Measurements from ENCODE around the gene ZNF511.

ZNF511 gene

GRCh38 chr10:133274751-133275683 lies 33.7 kb upstream of the ZNF511 start:
- no peak for DNase-seq

GRCh38 chr10:133275684-133276092 lies 33.0 kb upstream of the ZNF511 start:
- no peak for DNase-seq

GRCh38 chr10:133276100-133276434 lies 32.6 kb upstream of the ZNF511 start:
- DNase-seq = no peak

- DNase-seq = no peak
Measured at GRCh38 chr10:133276435-133277201, 32.1 kb upstream of the ZNF511 start, which contains the start of gene ADAM8. Gene ADAM8, minus strand, starts transcription at chr10:133276868. Its CDS starts 51 bp downstream, at chr10:133276817.

GRCh38 chr10:133277277-133277992 lies 31.3 kb upstream of the ZNF511 start:
- DNase-seq = no peak

GRCh38 chr10:133277993-133278576 lies 30.6 kb upstream of the ZNF511 start:
- DNase-seq = no peak

- peak; percentile 57 for DNase-seq
Measured at GRCh38 chr10:133278577-133279265, 30.0 kb upstream of the ZNF511 start.

- no peak for DNase-seq
Measured at GRCh38 chr10:133279326-133280226, 29.1 kb upstream of the ZNF511 start.

- DNase-seq = no peak
Measured at GRCh38 chr10:133280391-133281059, 28.2 kb upstream of the ZNF511 start.

- no peak for DNase-seq
Measured at GRCh38 chr10:133281084-133281483, 27.6 kb upstream of the ZNF511 start.

- no peak for DNase-seq
Measured at GRCh38 chr10:133281628-133282372, 26.9 kb upstream of the ZNF511 start.

GRCh38 chr10:133282846-133283390 lies 25.8 kb upstream of the ZNF511 start:
- DNase-seq = no peak

- no peak for DNase-seq
Measured at GRCh38 chr10:133283931-133284330, 24.8 kb upstream of the ZNF511 start.

- DNase-seq = no peak
Measured at GRCh38 chr10:133285217-133285616, 23.5 kb upstream of the ZNF511 start.

- DNase-seq = no peak
Measured at GRCh38 chr10:133286366-133286765, 22.3 kb upstream of the ZNF511 start.

- no peak for DNase-seq
Measured at GRCh38 chr10:133287832-133288500, 20.7 kb upstream of the ZNF511 start.

GRCh38 chr10:133289761-133290160 lies 19.0 kb upstream of the ZNF511 start:
- DNase-seq = no peak

- DNase-seq = no peak
Measured at GRCh38 chr10:133292919-133293809, 15.6 kb upstream of the ZNF511 start.

Data from left hindlimb (tissue), 1 donor.